NCI-H2107 (cell line): ENCODE measurements around the gene TCF23.
"Not testable (repeated sequence)": the region's sequence is repeated elsewhere in the genome, so short reads cannot be mapped to it uniquely, and the experiment has no call there.

ENCODE experiments used
- DNase-seq: peaks from one replicate; lab custom pipeline; 2025; lab: John Stamatoyannopoulos, UW

The TCF23 gene

GRCh38 chr2:27189989-27190388 lies 41.2 kb downstream of the TCF23 start:
- DNase-seq, result no peak

- peak; percentile 34 for DNase-seq
Measured at GRCh38 chr2:27191070-27191829, 42.4 kb downstream of the TCF23 start.

- DNase-seq, result no peak
Measured at GRCh38 chr2:27194538-27195354, 45.9 kb downstream of the TCF23 start.

GRCh38 chr2:27195799-27196198 lies 47.0 kb downstream of the TCF23 start:
- not testable (repeated sequence) for DNase-seq

GRCh38 chr2:27198068-27198467 lies 49.3 kb downstream of the TCF23 start:
- DNase-seq, result not testable (repeated sequence)

- no peak for DNase-seq
Measured at GRCh38 chr2:27198627-27199026, 49.8 kb downstream of the TCF23 start.

GRCh38 chr2:27199241-27199640 lies 50.4 kb downstream of the TCF23 start:
- DNase-seq, result no peak

GRCh38 chr2:27201675-27202074 lies 52.9 kb downstream of the TCF23 start:
- DNase-seq, result no peak

GRCh38 chr2:27202854-27203253 lies 54.0 kb downstream of the TCF23 start:
- no peak for DNase-seq

- DNase-seq, result no peak
Measured at GRCh38 chr2:27203741-27204140, 54.9 kb downstream of the TCF23 start.

- no peak for DNase-seq
Measured at GRCh38 chr2:27204566-27204965, 55.8 kb downstream of the TCF23 start.

- DNase-seq, result no peak
Measured at GRCh38 chr2:27205206-27205605, 56.4 kb downstream of the TCF23 start.

- no peak for DNase-seq
Measured at GRCh38 chr2:27206346-27206745, 57.5 kb downstream of the TCF23 start.
